Liver (tissue), 9 donors: ENCODE results near the gene TMPRSS11F. TPM values are rescaled to one million over a fixed set of nuclear protein-coding genes. Genes with fewer than 3 reads are reported as not detected.

Experiments
- DNase-seq: peaks from one replicate; pipeline ENCODE4 v3.0.0-alpha.2; 2017; ENCODE audit warnings: low spot score
- H3K27ac ChIP-seq, 2 donors: one replicate each; pipeline ENCODE4 v1.7.0; 2013; ENCODE audit warnings: inconsistent platforms in 2 of 2, low read length in 2 of 2, control low read depth in 1 of 2, low read depth in 1 of 2, mild to moderate bottlenecking in 1 of 2
- H3K27me3 ChIP-seq, 4 donors: one replicate each; pipeline versions ENCODE4 v1.6.1 to v1.7.0; 2013; ENCODE audit warnings: low read length in 3 of 4, inconsistent platforms in 1 of 4, mild to moderate bottlenecking in 1 of 4, moderate library complexity in 1 of 4; ENCODE audit not compliant: control insufficient read depth in 4 of 4, insufficient read depth in 4 of 4
- H3K36me3 ChIP-seq, 4 donors: one replicate each; pipeline versions ENCODE4 v1.6.1 to v1.7.0; 2013; ENCODE audit warnings: low read length in 3 of 4, mild to moderate bottlenecking in 3 of 4, low read depth in 1 of 4, moderate library complexity in 1 of 4; ENCODE audit not compliant: control insufficient read depth in 4 of 4, insufficient read depth in 3 of 4
- H3K4me1 ChIP-seq, 4 donors: one replicate each; pipeline versions ENCODE4 v1.6.1 to v1.7.0; 2013; ENCODE audit warnings: low read length in 3 of 4, mild to moderate bottlenecking in 3 of 4, moderate library complexity in 1 of 4; ENCODE audit not compliant: control insufficient read depth in 4 of 4, insufficient read depth in 4 of 4
- H3K4me3 ChIP-seq, 3 donors: one replicate each; pipeline versions ENCODE4 v1.6.1 to v1.7.0; 2013; ENCODE audit warnings: low read length in 3 of 3, control low read depth in 1 of 3, low read depth in 1 of 3, mild to moderate bottlenecking in 1 of 3
- H3K9ac ChIP-seq, 2 donors: one replicate each; pipeline ENCODE4 v1.7.0; 2013; ENCODE audit warnings: low read length in 2 of 2, mild to moderate bottlenecking in 2 of 2, moderate library complexity in 2 of 2, control low read depth in 1 of 2, low read depth in 1 of 2
- H3K9me3 ChIP-seq, 4 donors: one replicate each; pipeline versions ENCODE4 v1.6.1 to v1.7.0; 2013; ENCODE audit warnings: low read length in 3 of 4; ENCODE audit not compliant: control insufficient read depth in 4 of 4
- ATF3 ChIP-seq: IDR thresholded peaks from 2 replicates; pipeline ENCODE4 v1.6.1; 2016; ENCODE audit warnings: antibody characterized with exemption
- CTCF ChIP-seq: fragments of 150-350 bp; IDR thresholded peaks from 2 replicates; pipeline ENCODE4 v1.5.1; 2017; ENCODE audit warnings: improper control_type of control experiment, low read depth, low read length; ENCODE audit not compliant: missing input control
- FOXA1 ChIP-seq: IDR thresholded peaks from 2 replicates; pipeline ENCODE4 v1.6.1; 2016; ENCODE audit warnings: antibody characterized with exemption
- FOXA2 ChIP-seq: IDR thresholded peaks from 2 replicates; pipeline ENCODE4 v1.6.1; 2016; ENCODE audit warnings: antibody characterized with exemption
- GABPA ChIP-seq, 2 donors: IDR thresholded peaks in 1 of 2; conservative IDR thresholded peaks in 1 of 2; 2 replicates each; pipeline ENCODE4 v1.6.1; 2016; ENCODE audit warnings: antibody characterized with exemption in 2 of 2, mild to moderate bottlenecking in 1 of 2, moderate library complexity in 1 of 2
- HNF4A ChIP-seq, 2 donors: conservative IDR thresholded peaks; 2 replicates each; pipeline ENCODE4 v1.6.1; 2016; ENCODE audit warnings: antibody characterized with exemption in 2 of 2, mild to moderate bottlenecking in 2 of 2
- JUND ChIP-seq, 2 donors: IDR thresholded peaks; 2 replicates each; pipeline ENCODE4 v1.6.1; 2016; ENCODE audit warnings: antibody characterized with exemption in 2 of 2
- MAX ChIP-seq: IDR thresholded peaks from 2 replicates; pipeline ENCODE4 v1.6.1; 2016; ENCODE audit warnings: antibody characterized with exemption
- NR2F2 ChIP-seq: IDR thresholded peaks from 2 replicates; pipeline ENCODE4 v1.6.1; 2016; ENCODE audit warnings: antibody characterized with exemption
- RAD21 ChIP-seq, 2 donors: IDR thresholded peaks; 2 replicates each; pipeline ENCODE4 v1.6.1; 2016; ENCODE audit warnings: antibody characterized with exemption in 2 of 2, mild to moderate bottlenecking in 2 of 2
- REST ChIP-seq: IDR thresholded peaks from 2 replicates; pipeline ENCODE4 v1.6.1; 2016; ENCODE audit warnings: antibody characterized with exemption, mild to moderate bottlenecking
- RXRA ChIP-seq, 2 donors: IDR thresholded peaks; 2 replicates each; pipeline ENCODE4 v1.6.1; 2017 to 2018; ENCODE audit warnings: antibody characterized with exemption in 2 of 2, mild to moderate bottlenecking in 1 of 2
- SP1 ChIP-seq: IDR thresholded peaks from 2 replicates; pipeline ENCODE4 v1.6.1; 2018; ENCODE audit warnings: antibody characterized with exemption, mild to moderate bottlenecking
- TAF1 ChIP-seq: conservative IDR thresholded peaks from 2 replicates; pipeline ENCODE4 v1.6.1; 2016; ENCODE audit warnings: antibody characterized with exemption, mild to moderate bottlenecking
- YY1 ChIP-seq: IDR thresholded peaks from 2 replicates; pipeline ENCODE4 v1.6.1; 2016; ENCODE audit warnings: antibody characterized with exemption, mild to moderate bottlenecking
- ZBTB33 ChIP-seq: IDR thresholded peaks from 2 replicates; pipeline ENCODE4 v1.6.1; 2016; ENCODE audit warnings: antibody characterized with exemption
- WGBS: extraction: QIAGEN DNeasy Blood & Tissue Kit; methylation state at CpG from one replicate; pipeline ENCODE4 v1.1.7; 2013; 5-methylcytosine and 5-hydroxymethylcytosine counted together
- polyA plus RNA-seq, 2 donors: library from polyadenylated mRNA; stranded (reverse) in 1 of 2; unstranded in 1 of 2; fragments of 200-250 nt in 1 of 2; fragments of >200 nt in 1 of 2; fragmentation: Nextera tagmentation in 1 of 2; extraction: Ambion mirVana in 1 of 2; gene quantifications; one replicate each; pipeline versions ENCODE4 v1.2.1 to v1.2.3, GENCODE V29; 2013 to 2015
- total RNA-seq, 2 donors: library from RNA; depleted of rRNA; stranded (reverse); fragments of >200 nt; gene quantifications; one replicate each; pipeline ENCODE4 v1.2.3, GENCODE V29; 2014
- donor health status: healthy.
- donor health status: healthy.
- donor health status: healthy.
- donor health status: healthy.
- donor health status: healthy.

Gene TMPRSS11F
- total and polyA plus RNA-seq, 4 donors = not detected

- TF ChIP-seq CTCF (no peak), RAD21 (IDR thresholded peaks at IDR 0.05) (no peak), GABPA (IDR thresholded peaks at IDR 0.05 in 1 of 2, conservative IDR thresholded peaks at IDR 0.05 in 1 of 2) (no peak), ATF3 (no peak)
Measured at GRCh38 chr4:68070302-68070701, 59.4 kb downstream of the TMPRSS11F start (continued).

GRCh38 chr4:68062501-68062900 is 67.2 kb downstream of the TMPRSS11F start:
- WGBS = 83% methylated on average over 8 of the region's 8 CpGs
- Histone ChIP-seq H3K36me3 (no peaks in the 10 kb centered on the region), H3K27ac (no peak overlapping the region), H3K9me3 (no peaks in the 10 kb centered on the region), H3K27me3 (no peaks in the 10 kb centered on the region), H3K4me1 (no peaks in the 10 kb centered on the region), H3K4me3 (no peak overlapping the region), H3K9ac (no peak overlapping the region)
- TF ChIP-seq HNF4A (conservative IDR thresholded peaks at IDR 0.05) = no peak
- TF ChIP-seq ZBTB33 = no peak
- no peak for TF ChIP-seq MAX
- TF ChIP-seq JUND (IDR thresholded peaks at IDR 0.05) = no peak
- no peak for TF ChIP-seq TAF1
- no peak for TF ChIP-seq REST
- no peak for TF ChIP-seq NR2F2
- no peak for TF ChIP-seq GABPA (IDR thresholded peaks at IDR 0.05 in 1 of 2, conservative IDR thresholded peaks at IDR 0.05 in 1 of 2)
- no peak for TF ChIP-seq RAD21 (IDR thresholded peaks at IDR 0.05)
- TF ChIP-seq YY1 = no peak
- DNase-seq = no peak

- no peaks in the 10 kb centered on the region for H3K9me3 ChIP-seq
- no peaks in the 10 kb centered on the region for H3K27me3 ChIP-seq
- no peak overlapping the region for H3K27ac ChIP-seq
- H3K36me3 ChIP-seq = no peaks in the 10 kb centered on the region
- H3K9ac ChIP-seq = no peak overlapping the region
- no peak for TF ChIP-seq JUND (IDR thresholded peaks at IDR 0.05)
- no peak for TF ChIP-seq YY1
- TF ChIP-seq MAX = no peak
- TF ChIP-seq FOXA2 = no peak
- no peak for TF ChIP-seq RAD21 (IDR thresholded peaks at IDR 0.05)
- TF ChIP-seq SP1 = no peak
- no peak for TF ChIP-seq FOXA1
- TF ChIP-seq GABPA (IDR thresholded peaks at IDR 0.05 in 1 of 2, conservative IDR thresholded peaks at IDR 0.05 in 1 of 2) = no peak
- TF ChIP-seq NR2F2 = no peak
- no peak for TF ChIP-seq HNF4A (conservative IDR thresholded peaks at IDR 0.05)
- TF ChIP-seq ATF3 = no peak
- no peak for TF ChIP-seq RXRA (IDR thresholded peaks at IDR 0.05)
- TF ChIP-seq REST = no peak
- DNase-seq = no peak
- no peaks in the 10 kb centered on the region for H3K4me1 ChIP-seq
- no peak overlapping the region for H3K4me3 ChIP-seq
- 91% methylated on average over 28 of the region's 28 CpGs for WGBS
Measured at GRCh38 chr4:68038272-68038671, 91.4 kb downstream of the TMPRSS11F start.
